HEK293T (cell line): ENCODE measurements around the gene COPS7B.

Experiments used
- ARNT ChIP-seq: fragments of 450-650 bp; IDR thresholded peaks from 2 replicates; pipeline ENCODE4 v1.6.1; 2017; ENCODE audit warnings: mild to moderate bottlenecking
- BHLHE40 ChIP-seq: fragments of 450-650 bp; IDR thresholded peaks from 2 replicates; pipeline ENCODE4 v1.6.1; 2016; ENCODE audit warnings: mild to moderate bottlenecking, moderate library complexity, borderline replicate concordance
- CTBP1 ChIP-seq: fragments of 450-650 bp; IDR thresholded peaks from 2 replicates; pipeline ENCODE4 v1.6.1; 2016; ENCODE audit warnings: borderline replicate concordance
- ELF4 ChIP-seq: fragments of 450-650 bp; IDR thresholded peaks from 2 replicates; pipeline ENCODE4 v1.6.1; 2017; ENCODE audit warnings: antibody characterized with exemption
- FOXA1 ChIP-seq: fragments of 450-650 bp; IDR thresholded peaks from 2 replicates; pipeline ENCODE4 v1.6.1; 2016; ENCODE audit warnings: mild to moderate bottlenecking
- FOXK2 ChIP-seq: fragments of 450-650 bp; IDR thresholded peaks from 2 replicates; pipeline ENCODE4 v1.6.1; 2016; ENCODE audit warnings: mild to moderate bottlenecking
- FOXM1 ChIP-seq: fragments of 450-650 bp; IDR thresholded peaks from 2 replicates; pipeline ENCODE4 v1.6.1; 2017; ENCODE audit warnings: mild to moderate bottlenecking, borderline replicate concordance
- HDGF ChIP-seq: fragments of 450-650 bp; IDR thresholded peaks from 2 replicates; pipeline ENCODE4 v1.6.1; 2017; ENCODE audit warnings: antibody characterized with exemption, borderline replicate concordance
- LEF1 ChIP-seq: fragments of 450-650 bp; IDR thresholded peaks from 2 replicates; pipeline ENCODE4 v1.6.1; 2017; ENCODE audit warnings: mild to moderate bottlenecking, borderline replicate concordance
- NFRKB ChIP-seq: fragments of 450-650 bp; IDR thresholded peaks from 2 replicates; pipeline ENCODE4 v1.6.1; 2016; ENCODE audit warnings: mild to moderate bottlenecking, moderate library complexity
- SP1 ChIP-seq: fragments of 450-650 bp; IDR thresholded peaks from 2 replicates; pipeline ENCODE4 v1.6.1; 2017
- SUZ12 ChIP-seq: fragments of 450-650 bp; IDR thresholded peaks from 2 replicates; pipeline ENCODE4 v1.6.1; 2016; ENCODE audit warnings: mild to moderate bottlenecking
- TARDBP ChIP-seq: fragments of 450-650 bp; IDR thresholded peaks from 2 replicates; pipeline ENCODE4 v1.6.1; 2016
- ZNF384 ChIP-seq: fragments of 450-650 bp; IDR thresholded peaks from 2 replicates; pipeline ENCODE4 v1.6.1; 2016

- TF ChIP-seq SUZ12: no peak
- no peak for TF ChIP-seq FOXA1
- no peak for TF ChIP-seq FOXM1
- no peak for TF ChIP-seq BHLHE40
- TF ChIP-seq LEF1: no peak
- no peak for TF ChIP-seq NFRKB
- TF ChIP-seq FOXK2: no peak
- TF ChIP-seq ELF4: no peak
- TF ChIP-seq CTBP1: no peak
- no peak for TF ChIP-seq TARDBP
- no peak for TF ChIP-seq HDGF
- TF ChIP-seq ARNT: no peak
- TF ChIP-seq SP1: no peak
- TF ChIP-seq ZNF384: no peak
Measured at GRCh38 chr2:231853105-231853504, 66.9 kb downstream of the COPS7B start.
